ENCODE results near the gene CLASP1. TPM values are rescaled to one million over a fixed set of nuclear protein-coding genes. Genes with fewer than 3 reads are reported as not detected.

Gene CLASP1
- total RNA-seq, 4 donors from 2014 or later, result 43.0 to 53.9 (median 51.3) TPM

GRCh38 chr2:121521359-121521758 is 127.9 kb downstream of the CLASP1 start:
- H3K4me1 ChIP-seq, result no peaks in the 10 kb centered on the region
- no peaks in the 10 kb centered on the region for H3K9me3 ChIP-seq
- in situ Hi-C loops (cut with MboI; ENCODE audit: low pct_ligation_motif_present in 1 of 4, low pct_unique_long_range_greater_than_20kb in 1 of 4, low sequenced_read_pairs in 3 of 4) (loop anchor here in 1 of 4 donors (10.0 kb wide), 1 partner anchor 193 kb away; no protein-coding TSS in a partner anchor), intact Hi-C loops (cut with DNase I; ENCODE audit: low total_unique reads) (loop anchor here (10.0 kb wide), 1 partner anchor 213 kb away; the partner anchor contains the start of gene NIFK)
- H3K27ac ChIP-seq, result no peak overlapping the region
- H3K36me3 ChIP-seq, result peaks cover 0 to 1% (median 0%) of the 10 kb centered on the region in 4 donors
- H3K27me3 ChIP-seq, result no peaks in the 10 kb centered on the region
- no peak for DNase-seq
- no peak for TF ChIP-seq CTCF (IDR thresholded peaks at IDR 0.05)
- TF ChIP-seq POLR2A (IDR thresholded peaks at IDR 0.05), result no peak
- TF ChIP-seq EP300 (IDR thresholded peaks at IDR 0.05; ENCODE audit: low read depth), result no peak
- no peak for TF ChIP-seq POLR2AphosphoS5 (IDR thresholded peaks at IDR 0.05)
- WGBS, 2 donors (ENCODE audit: low coverage in 1 of 2), result 87% methylated on average over 10 of the region's 10 CpGs; no CpG with 5 or more reads in 1 of the 2 donors
- H3K4me3 ChIP-seq, result no peak overlapping the region

GRCh38 chr2:121520641-121520994 is 128.6 kb downstream of the CLASP1 start:
- H3K27me3 ChIP-seq, result no peaks in the 10 kb centered on the region
- no peaks in the 10 kb centered on the region for H3K4me1 ChIP-seq
- DNase-seq, result no peak
- WGBS, 2 donors (ENCODE audit: low coverage in 1 of 2), result 20 to 91% methylated on average over 1 to 3 of the region's 3 CpGs
- no peaks in the 10 kb centered on the region for H3K9me3 ChIP-seq
- no peak overlapping the region for H3K4me3 ChIP-seq
- H3K36me3 ChIP-seq, result peaks cover 0 to 8% (median 0%) of the 10 kb centered on the region in 4 donors
- intact Hi-C loops (cut with DNase I; ENCODE audit: low total_unique reads), result loop anchor here (10.0 kb wide), 1 partner anchor 214 kb away; the partner anchor contains the start of gene NIFK
- H3K27ac ChIP-seq, result no peak overlapping the region
- in situ Hi-C loops (cut with MboI; ENCODE audit: low pct_ligation_motif_present in 1 of 4, low pct_unique_long_range_greater_than_20kb in 1 of 4, low sequenced_read_pairs in 3 of 4), result loop anchor here in 1 of 4 donors (10.0 kb wide), 1 partner anchor 194 kb away; no protein-coding TSS in a partner anchor
- TF ChIP-seq POLR2A (IDR thresholded peaks at IDR 0.05), result no peak
- no peak for TF ChIP-seq POLR2AphosphoS5 (IDR thresholded peaks at IDR 0.05)
- TF ChIP-seq CTCF (IDR thresholded peaks at IDR 0.05), result no peak
- no peak for TF ChIP-seq EP300 (IDR thresholded peaks at IDR 0.05; ENCODE audit: low read depth)

GRCh38 chr2:121519732-121520640 is 129.3 kb downstream of the CLASP1 start:
- no peaks in the 10 kb centered on the region for H3K4me1 ChIP-seq
- TF ChIP-seq EP300 (IDR thresholded peaks at IDR 0.05; ENCODE audit: low read depth), result no peak
- TF ChIP-seq POLR2A (IDR thresholded peaks at IDR 0.05), result no peak
- TF ChIP-seq POLR2AphosphoS5 (IDR thresholded peaks at IDR 0.05), result no peak
- TF ChIP-seq CTCF (IDR thresholded peaks at IDR 0.05), result no peak
- WGBS, 2 donors (ENCODE audit: low coverage in 1 of 2), result 50 to 80% methylated on average over 1 to 6 of the region's 6 CpGs
- in situ Hi-C loops (cut with MboI; ENCODE audit: low pct_ligation_motif_present in 1 of 4, low pct_unique_long_range_greater_than_20kb in 1 of 4, low sequenced_read_pairs in 3 of 4) (loop anchor here in 1 of 4 donors (10.0 kb wide), 1 partner anchor 195 kb away; no protein-coding TSS in a partner anchor), intact Hi-C loops (cut with DNase I; ENCODE audit: low total_unique reads) (loop anchor here (10.0 kb wide), 1 partner anchor 215 kb away; the partner anchor contains the start of gene NIFK)
- H3K27ac ChIP-seq, result no peak overlapping the region
- H3K9me3 ChIP-seq, result no peaks in the 10 kb centered on the region
- peaks cover 0 to 8% (median 0%) of the 10 kb centered on the region in 4 donors for H3K36me3 ChIP-seq
- no peaks in the 10 kb centered on the region for H3K27me3 ChIP-seq
- DNase-seq, result no peak
- no peak overlapping the region for H3K4me3 ChIP-seq

- Histone ChIP-seq H3K36me3 (peaks cover 0 to 8% (median 0%) of the 10 kb centered on the region in 4 donors), H3K4me1 (no peaks in the 10 kb centered on the region), H3K27me3 (no peaks in the 10 kb centered on the region), H3K4me3 (no peak overlapping the region), H3K27ac (no peak overlapping the region), H3K9me3 (no peaks in the 10 kb centered on the region)
- DNase-seq, result no peak
- in situ Hi-C loops (cut with MboI; ENCODE audit: low pct_ligation_motif_present in 1 of 4, low pct_unique_long_range_greater_than_20kb in 1 of 4, low sequenced_read_pairs in 3 of 4) (no loop called here), intact Hi-C loops (cut with DNase I; ENCODE audit: low total_unique reads) (no loop called here)
- no peak for TF ChIP-seq EP300 (IDR thresholded peaks at IDR 0.05; ENCODE audit: low read depth)
- TF ChIP-seq CTCF (IDR thresholded peaks at IDR 0.05), result no peak
- TF ChIP-seq POLR2AphosphoS5 (IDR thresholded peaks at IDR 0.05), result no peak
- TF ChIP-seq POLR2A (IDR thresholded peaks at IDR 0.05), result no peak
- 58 to 67% methylated on average over 1 of the region's 1 CpG for WGBS, 2 donors (ENCODE audit: low coverage in 1 of 2)
Measured at GRCh38 chr2:121519153-121519552, 130.1 kb downstream of the CLASP1 start.
